ENCODE data around the gene MBP.
"Not testable (repeated sequence)": the region's sequence is repeated elsewhere in the genome, so short reads cannot be mapped to it uniquely, and the experiment has no call there.

Gene MBP

GRCh38 chr18:76959605-76960004 is 173.0 kb downstream of the MBP start:
- FAIRE-seq, result no peak

DNA sequence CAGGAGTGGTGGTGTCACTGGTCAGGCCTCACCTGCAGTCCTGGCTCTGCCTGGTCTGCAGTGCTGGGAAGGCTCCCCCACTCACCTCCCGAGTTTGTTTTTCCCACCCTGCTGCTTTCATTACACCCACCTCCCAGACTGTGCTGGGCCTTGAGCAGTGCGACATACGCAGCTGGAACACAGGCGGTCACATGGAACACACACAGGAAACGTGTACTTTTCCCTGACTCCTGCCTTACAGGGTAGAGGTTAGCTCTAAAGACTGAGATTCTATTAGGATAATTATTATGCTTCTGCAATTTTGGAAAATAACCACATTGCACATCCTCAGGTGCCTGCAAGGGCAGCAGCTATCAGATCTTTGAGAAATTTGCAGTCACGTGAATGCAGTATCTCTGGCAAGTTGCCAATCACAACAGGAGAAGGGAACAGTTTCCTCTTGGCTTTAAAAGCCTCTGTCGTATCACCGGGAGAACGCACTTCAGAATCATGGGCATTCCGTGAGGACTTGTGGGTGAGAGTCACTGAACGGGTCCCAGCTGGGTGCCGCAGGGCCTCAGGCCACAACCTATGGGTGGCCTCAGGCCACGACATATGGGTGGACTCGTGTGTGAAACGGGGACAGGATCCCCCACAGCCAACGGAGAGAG is 173.8 kb downstream of the MBP start:
- FAIRE-seq, result no peak

DNA sequence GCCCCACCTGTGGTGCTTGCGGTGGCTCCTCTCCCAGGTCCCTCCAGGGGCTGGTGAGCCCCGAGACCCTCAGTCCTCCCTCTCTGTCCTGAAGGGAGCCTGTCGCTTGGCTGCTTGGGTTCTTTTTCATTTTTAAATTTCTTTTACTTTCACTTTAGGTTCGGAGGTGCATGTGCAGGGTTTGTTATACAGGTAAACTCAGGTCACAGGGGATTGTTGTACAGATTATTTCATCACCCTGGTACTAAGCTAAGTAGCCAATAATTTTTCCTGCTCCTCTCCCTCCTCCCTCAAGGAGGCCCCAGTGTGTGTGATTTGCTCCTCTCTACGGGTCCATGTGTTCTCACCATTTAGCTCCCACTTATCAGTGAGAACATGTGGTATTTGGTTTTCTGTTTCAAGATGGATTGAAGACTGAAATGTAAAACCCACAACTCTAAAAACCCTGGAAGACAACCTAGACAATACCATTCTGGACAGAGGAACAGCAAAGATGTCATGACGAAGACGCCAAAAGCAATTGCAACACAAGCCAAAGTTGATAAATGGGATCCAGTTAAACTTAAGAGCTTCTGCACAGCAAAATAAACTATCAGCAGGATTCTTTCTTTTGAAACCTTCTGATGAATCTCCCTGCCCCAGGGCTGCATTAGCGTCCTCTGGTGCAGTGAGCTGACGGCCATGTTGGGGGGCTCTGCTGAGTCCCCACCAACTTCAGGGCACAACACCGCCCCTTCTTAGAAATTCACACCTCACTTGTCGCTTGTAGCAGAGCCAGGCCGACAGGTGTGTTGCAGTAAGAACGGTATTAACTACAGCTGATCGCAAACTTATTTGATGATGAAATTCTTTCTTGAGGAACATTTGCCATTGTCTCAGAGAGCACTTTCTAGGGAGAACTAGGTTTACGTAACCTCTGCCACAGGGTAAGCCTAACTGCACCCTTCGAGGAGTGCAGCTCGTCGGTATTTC is 174.9 kb downstream of the MBP start:
- FAIRE-seq, result no peak

DNA sequence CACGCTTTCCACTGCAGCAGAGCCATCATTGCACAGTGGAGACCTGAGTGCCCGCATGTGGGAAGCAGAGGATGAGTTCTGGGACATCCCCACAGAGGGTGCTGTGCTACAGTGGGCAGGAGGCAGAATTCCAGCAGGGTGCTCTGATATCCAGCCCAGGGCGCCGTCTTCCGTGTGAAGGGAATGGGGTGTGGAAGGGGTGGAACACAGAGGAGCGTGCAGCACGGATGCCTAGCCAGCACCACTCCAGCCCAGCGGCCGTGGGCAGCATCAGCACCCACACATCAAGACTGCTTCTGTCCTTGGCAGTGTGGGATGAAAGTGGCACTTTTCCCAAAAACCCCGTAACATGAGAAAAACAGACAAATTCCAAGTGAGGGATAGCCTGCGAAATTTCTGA is 175.9 kb downstream of the MBP start:
- no peak for FAIRE-seq

- no peak for FAIRE-seq
Measured at GRCh38 chr18:76955524-76956170, 176.9 kb downstream of the MBP start.

GRCh38 chr18:76953583-76954233 is 178.9 kb downstream of the MBP start:
- FAIRE-seq, result no peak

DNA sequence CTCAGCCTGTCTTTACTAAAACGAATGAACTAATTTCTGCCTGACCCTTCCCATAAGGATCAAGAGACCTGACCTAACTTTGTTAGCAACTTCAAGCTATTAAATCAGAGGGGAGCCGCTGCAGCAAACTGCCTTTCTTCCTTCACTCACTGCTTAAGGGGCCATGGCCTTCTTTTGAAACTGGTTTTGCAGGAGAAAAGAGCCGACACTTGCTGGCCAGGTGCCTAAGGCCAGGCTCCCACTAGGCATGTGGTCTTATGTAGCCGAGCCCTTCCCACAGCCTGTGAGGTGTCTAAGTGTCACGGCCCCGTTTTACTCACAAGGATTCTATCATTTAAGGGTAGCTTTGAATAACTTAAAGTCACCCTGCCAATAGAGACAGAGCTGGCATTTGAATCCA is 179.4 kb downstream of the MBP start:
- FAIRE-seq, result no peak

- no peak for FAIRE-seq
Measured at GRCh38 chr18:76952747-76953146, 179.8 kb downstream of the MBP start.

- no peak for FAIRE-seq
Measured at GRCh38 chr18:76951456-76952247, 180.9 kb downstream of the MBP start.

GRCh38 chr18:76948345-76948744 is 184.2 kb downstream of the MBP start:
- FAIRE-seq, result no peak

- FAIRE-seq, result not testable (repeated sequence)
Measured at GRCh38 chr18:76944346-76944745, 188.2 kb downstream of the MBP start.

GRCh38 chr18:76943542-76944339 is 188.8 kb downstream of the MBP start:
- FAIRE-seq, result peak; percentile 13

DNA sequence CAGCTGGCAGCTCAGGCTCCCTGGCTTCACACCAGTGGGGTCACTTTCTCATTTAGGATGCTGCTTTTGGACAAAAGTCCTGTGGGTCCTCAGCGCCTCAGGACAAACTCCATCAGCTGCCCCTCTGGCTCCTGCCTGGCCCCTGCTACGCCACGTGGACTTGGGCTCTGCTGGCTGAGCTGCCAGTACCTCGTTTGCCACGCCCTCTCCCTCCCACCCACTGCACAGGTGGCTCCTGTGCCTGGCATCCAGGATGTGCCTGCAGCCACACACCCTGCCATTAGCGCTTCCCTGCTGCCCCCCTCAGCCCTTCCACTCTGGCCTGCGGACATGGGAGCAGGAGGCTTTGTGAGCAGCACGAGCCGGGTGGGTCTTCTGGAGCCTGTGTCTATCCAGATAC is 191.3 kb downstream of the MBP start:
- FAIRE-seq, result no peak

GRCh38 chr18:76938619-76939018 is 194.0 kb downstream of the MBP start:
- FAIRE-seq, result no peak

GRCh38 chr18:76937597-76937996 is 195.0 kb downstream of the MBP start:
- FAIRE-seq, result no peak

- FAIRE-seq, result no peak
Measured at GRCh38 chr18:76936877-76937276, 195.7 kb downstream of the MBP start.

- no peak for FAIRE-seq
Measured at GRCh38 chr18:76935722-76936337, 196.8 kb downstream of the MBP start.

GRCh38 chr18:76932026-76932819 is 200.4 kb downstream of the MBP start:
- FAIRE-seq, result no peak

GRCh38 chr18:76931171-76931570 is 201.4 kb downstream of the MBP start:
- FAIRE-seq, result no peak

Measured in G401.6 (cell line).